DMS53 (cell line): ENCODE results near the gene MUC2.
A peak's percentile ranks its signal among the peaks of the same experiment; 100 is the strongest.

Source experiments
- DNase-seq: peaks from one replicate; lab custom pipeline; 2025; lab: John Stamatoyannopoulos, UW

Gene MUC2

GRCh38 chr11:1074244-1075221, at the start of gene MUC2:
Gene MUC2, plus strand, starts transcription at chr11:1074874.
- DNase-seq, result no peak

GRCh38 chr11:1025410-1026162, 49.1 kb upstream of the MUC2 start:
- no peak for DNase-seq

GRCh38 chr11:1026163-1026450, 48.6 kb upstream of the MUC2 start:
- no peak for DNase-seq

- DNase-seq, result no peak
Observed at GRCh38 chr11:1026641-1027482, 47.8 kb upstream of the MUC2 start.

GRCh38 chr11:1027483-1028290, 47.0 kb upstream of the MUC2 start:
- DNase-seq, result no peak

- no peak for DNase-seq
Observed at GRCh38 chr11:1028291-1028540, 46.5 kb upstream of the MUC2 start.

- DNase-seq, result no peak
Observed at GRCh38 chr11:1028616-1029015, 46.1 kb upstream of the MUC2 start.

- DNase-seq, result no peak
Observed at GRCh38 chr11:1029051-1029450, 45.6 kb upstream of the MUC2 start.

- DNase-seq, result peak; percentile 46
Observed at GRCh38 chr11:1029654-1030053, 45.0 kb upstream of the MUC2 start.

- DNase-seq, result no peak
Observed at GRCh38 chr11:1030086-1030485, 44.6 kb upstream of the MUC2 start.

- no peak for DNase-seq
Observed at GRCh38 chr11:1030556-1030955, 44.1 kb upstream of the MUC2 start.

GRCh38 chr11:1031121-1031899, 43.4 kb upstream of the MUC2 start:
- no peak for DNase-seq

- DNase-seq, result no peak
Observed at GRCh38 chr11:1032310-1032891, 42.3 kb upstream of the MUC2 start.

- DNase-seq, result no peak
Observed at GRCh38 chr11:1033016-1033798, 41.5 kb upstream of the MUC2 start.

GRCh38 chr11:1034001-1034400, 40.7 kb upstream of the MUC2 start:
- DNase-seq, result no peak

- DNase-seq, result peak; percentile 40
Observed at GRCh38 chr11:1034456-1035295, 40.0 kb upstream of the MUC2 start.

GRCh38 chr11:1035577-1036283, 38.9 kb upstream of the MUC2 start:
- DNase-seq, result no peak

GRCh38 chr11:1036303-1036923, 38.3 kb upstream of the MUC2 start, which contains the start of gene MUC6:
Gene MUC6, minus strand, starts transcription at chr11:1036718. Its CDS starts 63 bp downstream, at chr11:1036655.
- DNase-seq, result peak; percentile 73
